ENCODE data around the gene CAGE1.

Gene CAGE1

GRCh38 chr6:7389451-7390225 lies at the start of gene CAGE1, which contains the start of gene RIOK1:
Gene CAGE1, minus strand, starts transcription at chr6:7389742. Its CDS starts 2,569 bp downstream, at chr6:7387173.
Gene RIOK1, plus strand, starts transcription at chr6:7389808. Its CDS starts 195 bp downstream, at chr6:7390003.
- peak; percentile 96 for DNase-seq (ENCODE audit: low spot score)

- peak; percentile 56 for DNase-seq (ENCODE audit: low spot score)
These were observed 49.7 kb upstream of the CAGE1 start for GRCh38 chr6:7439228-7439627.

DNA sequence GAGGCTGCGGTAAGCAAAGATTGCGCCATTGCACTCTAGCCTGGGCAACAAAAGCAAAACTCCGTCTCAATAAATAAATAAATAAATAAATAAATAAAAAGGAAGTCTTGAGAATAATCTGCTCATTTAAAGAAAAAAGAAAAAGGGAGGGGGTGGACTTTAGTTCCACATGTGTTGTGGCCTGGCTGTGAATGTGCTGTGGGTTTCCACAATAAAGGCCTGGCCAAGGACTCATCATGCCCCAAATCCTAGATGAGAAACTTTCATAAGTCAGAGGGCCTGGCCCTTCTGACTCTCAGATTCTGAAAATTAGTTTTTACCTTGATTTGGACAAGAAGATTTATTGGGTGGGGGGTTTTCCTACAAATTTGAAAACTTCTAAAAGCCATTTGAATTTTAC lies 48.5 kb upstream of the CAGE1 start:
- DNase-seq (ENCODE audit: low spot score), result no peak

- no peak for DNase-seq (ENCODE audit: low spot score)
These were observed 45.1 kb upstream of the CAGE1 start for GRCh38 chr6:7434672-7435071.

DNA sequence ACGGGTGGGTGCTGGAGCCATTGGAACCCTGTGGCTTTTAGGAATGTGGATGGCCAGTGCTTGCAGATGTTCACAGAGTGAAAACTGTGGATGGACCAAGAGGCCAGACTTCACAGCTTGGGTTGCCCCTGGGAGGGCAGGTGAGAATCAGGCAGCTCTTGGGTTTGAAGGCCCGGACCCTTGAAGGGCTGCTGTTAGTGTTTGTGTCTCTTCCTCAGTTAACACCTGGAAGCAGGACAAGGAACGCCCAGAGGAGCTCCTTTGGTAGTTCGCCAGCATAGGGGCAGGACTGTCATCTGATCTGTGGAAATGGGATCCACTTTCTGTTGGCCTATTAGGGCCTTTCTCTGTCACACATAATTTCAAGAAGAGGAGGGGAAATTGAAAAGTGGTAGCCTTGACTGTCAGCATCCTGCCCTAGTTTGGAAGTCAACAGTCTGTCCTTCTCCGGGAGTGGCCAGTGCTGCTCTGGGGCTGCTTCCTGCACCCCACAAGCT lies 43.6 kb upstream of the CAGE1 start:
- no peak for DNase-seq (ENCODE audit: low spot score)

DNA sequence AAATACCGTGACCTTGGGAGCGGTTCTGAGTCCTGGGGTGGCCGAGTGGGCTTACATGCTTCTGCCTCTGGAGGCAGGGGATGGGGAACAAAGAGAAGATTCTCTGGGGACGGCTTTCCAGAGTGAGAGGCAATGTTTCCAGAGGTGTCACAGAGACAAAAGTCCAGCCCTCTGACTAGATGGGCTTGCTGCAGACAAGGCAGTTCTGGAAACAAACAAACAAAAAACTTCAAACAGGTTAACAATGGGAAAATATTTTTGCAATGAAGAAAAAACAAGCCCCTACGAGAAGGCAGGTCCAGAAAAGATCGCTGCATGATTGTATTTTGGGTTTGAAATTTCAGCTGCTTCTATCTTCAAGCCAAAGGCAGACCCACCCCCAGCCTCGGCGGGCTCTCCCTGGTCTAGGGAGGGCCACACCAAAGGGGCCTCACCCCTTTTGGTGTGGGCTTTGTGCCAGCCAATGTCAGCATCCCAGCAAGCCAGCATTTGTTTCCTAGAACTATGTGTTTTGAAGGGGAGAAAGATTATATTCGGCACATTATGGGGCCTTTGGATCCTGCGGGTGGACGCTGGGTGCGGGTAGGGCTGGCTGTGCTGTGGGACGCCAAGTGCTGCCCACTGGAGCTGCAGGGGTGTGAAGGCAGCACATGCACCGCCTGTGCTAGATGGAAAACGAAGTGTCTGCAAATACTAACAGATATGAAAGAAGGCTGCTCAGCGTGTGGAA lies 43.0 kb upstream of the CAGE1 start:
- DNase-seq (ENCODE audit: low spot score), result no peak

DNA sequence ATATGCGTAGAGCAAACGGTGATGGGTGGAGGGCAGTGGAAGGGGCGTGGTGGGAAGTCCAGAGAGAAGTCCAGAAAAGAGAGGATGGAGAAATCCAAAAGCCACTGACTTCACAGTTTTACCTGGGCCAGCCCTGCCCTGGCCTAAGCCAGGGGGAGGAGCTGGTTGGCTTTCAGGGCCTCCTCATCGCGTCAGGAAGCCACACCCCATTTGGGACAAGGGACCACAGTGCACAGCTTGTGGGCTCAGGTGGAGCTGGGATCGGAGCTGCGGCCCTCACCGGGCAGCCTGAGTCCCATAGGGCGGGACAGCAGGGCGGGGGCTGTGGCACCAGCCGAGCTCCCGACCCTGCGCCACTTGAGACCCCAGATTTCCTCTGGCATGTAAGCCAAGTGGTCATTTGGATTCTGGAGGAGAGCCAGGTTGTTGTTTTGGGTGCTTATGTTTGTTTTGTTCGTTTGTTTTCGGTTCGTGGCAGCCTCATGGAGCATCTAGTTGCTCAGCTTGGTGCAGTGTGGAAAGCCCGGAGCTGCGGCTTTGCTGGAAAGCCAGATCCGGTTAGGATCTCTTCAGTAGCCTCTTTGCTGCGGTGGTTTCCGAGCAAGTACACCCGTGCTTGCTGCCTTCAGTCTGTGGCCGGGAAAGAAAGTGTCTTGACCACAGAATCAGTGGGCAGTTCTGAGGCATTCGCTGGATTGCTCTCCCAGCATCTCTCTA lies 42.3 kb upstream of the CAGE1 start:
- DNase-seq (ENCODE audit: low spot score), result no peak

DNA sequence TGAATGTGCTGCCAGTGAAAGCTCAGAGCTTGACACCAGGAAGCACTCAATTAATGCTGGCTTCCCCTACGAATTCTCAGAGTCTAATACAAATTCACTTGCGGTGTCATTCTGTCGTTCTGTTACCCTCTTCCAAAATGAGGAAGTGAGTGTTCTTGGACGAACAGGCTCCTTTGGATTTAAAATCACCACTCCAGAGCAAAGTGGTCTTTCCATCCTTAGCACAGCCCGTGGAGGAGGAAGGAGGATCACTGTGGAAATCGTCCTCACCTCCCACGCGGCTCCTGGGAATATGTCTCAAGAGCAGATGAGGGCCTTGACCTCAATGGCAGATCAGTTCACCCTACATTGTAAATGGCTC lies 41.8 kb upstream of the CAGE1 start:
- DNase-seq (ENCODE audit: low spot score), result no peak

DNA sequence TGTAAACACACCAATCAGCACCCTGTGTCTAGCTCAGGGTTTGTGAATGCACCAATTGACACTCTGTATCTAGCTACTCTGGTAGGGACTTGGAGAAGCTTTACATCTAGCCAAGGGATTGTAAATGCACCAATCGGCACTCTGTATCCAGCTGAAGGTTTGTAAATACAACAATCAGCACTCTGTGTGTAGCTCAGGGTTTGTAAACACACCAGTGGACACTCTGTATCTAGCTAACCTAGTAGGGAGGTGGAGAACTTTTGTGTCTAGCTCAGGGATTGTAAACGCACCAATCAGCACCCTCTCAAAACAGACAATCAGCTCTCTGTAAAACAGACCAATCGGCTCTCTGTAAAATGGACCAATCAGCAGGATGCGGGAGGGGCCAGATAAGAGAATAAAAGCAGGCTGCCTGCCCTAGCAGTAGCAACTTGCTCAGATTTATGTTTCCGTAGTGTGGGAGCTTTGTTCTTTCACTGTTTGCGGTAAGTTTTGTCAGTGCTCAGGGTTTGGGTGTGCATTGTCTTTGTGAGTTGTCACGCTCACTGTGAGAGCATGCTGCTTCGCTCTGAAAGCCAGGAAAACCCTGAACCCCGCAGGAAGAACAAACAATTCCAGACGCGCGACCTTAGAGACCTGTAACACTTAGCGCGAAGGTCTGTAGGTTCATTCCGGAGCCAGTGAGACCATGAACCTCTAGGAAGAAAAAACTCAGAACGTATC lies 37.1 kb upstream of the CAGE1 start:
- DNase-seq (ENCODE audit: low spot score), result peak; percentile 6

- no peak for DNase-seq (ENCODE audit: low spot score)
These were observed 36.3 kb upstream of the CAGE1 start for GRCh38 chr6:7425808-7426190.

DNA sequence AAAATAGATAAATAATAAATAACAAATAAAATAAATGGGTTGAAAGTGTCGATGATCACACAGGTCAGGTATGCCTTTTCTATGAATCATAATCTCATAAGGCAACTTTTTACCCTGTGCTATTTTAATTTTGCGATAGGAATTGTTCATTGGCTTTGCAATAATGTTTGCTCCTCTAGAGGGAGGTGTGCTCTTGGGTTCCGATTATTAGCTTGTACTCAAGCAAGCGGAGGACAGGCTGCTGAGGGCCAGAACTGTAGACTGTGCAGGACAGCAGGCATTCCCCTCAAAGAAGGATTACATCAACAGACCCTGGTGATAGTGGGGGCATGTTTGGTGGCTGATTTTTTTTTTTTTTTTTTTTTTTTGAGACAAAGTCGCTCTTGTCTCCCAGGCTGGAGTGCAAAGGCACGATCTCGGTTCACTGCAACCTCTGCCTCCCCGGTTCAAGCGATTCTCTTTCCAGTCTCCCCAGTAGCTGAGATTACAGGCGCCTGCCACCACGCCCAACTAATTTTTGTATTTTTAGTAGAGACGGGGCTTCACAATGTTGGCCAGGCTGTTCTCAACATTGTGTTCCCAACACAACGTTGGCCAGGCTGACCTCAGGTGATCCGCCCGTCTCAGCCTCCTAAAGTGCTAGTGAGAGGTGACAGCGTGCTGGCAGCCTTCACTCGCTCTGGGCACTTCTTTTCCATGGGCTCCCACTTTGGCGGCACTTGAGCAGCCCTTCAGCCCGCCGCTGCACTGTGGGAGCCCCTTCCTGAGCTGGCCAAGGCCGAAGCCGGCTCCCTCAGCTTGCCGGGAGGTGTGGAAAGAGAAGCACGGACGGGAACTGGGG lies 35.6 kb upstream of the CAGE1 start:
- peak; percentile 47 for DNase-seq (ENCODE audit: low spot score)

DNA sequence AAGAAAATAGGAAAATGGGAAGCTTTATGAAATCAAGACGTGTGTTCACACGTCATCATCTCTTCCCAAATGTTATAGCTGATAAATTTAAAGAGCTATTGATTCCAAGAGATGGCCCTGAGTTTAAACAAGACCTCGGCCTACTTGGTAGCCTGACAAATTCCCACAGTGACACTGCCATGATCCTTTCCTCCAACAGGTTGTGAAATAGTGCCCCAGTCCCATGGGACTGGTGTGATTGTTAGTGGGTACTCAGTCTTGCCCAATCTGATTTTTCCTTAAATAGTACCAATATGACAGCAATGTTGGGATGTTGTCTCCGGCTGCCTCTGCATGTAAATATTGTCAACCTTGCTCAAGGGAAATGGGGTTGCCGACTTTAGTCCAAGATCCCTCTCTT lies 34.5 kb upstream of the CAGE1 start:
- no peak for DNase-seq (ENCODE audit: low spot score)

- no peak for DNase-seq (ENCODE audit: low spot score)
These were observed 31.5 kb upstream of the CAGE1 start for GRCh38 chr6:7421066-7421465.

DNA sequence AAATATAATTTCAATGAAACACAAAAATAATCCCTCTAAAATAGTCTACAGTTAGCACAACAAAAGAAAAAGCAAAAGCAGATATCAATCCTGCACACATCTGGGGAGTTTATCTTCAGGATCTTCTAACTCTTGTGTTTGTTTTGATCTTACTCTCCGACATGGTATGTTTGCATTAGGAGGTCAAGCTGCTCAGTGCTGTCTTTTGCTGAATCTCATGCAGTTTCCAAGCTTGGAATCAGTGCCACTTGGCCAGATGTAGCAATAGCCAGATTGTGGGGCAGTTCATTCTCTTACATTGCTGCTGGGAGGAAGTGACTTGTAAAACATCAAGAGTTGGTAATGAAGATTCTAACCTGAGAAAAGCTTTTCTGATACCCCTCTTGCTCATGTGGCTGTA lies 29.5 kb upstream of the CAGE1 start:
- DNase-seq (ENCODE audit: low spot score), result no peak

DNA sequence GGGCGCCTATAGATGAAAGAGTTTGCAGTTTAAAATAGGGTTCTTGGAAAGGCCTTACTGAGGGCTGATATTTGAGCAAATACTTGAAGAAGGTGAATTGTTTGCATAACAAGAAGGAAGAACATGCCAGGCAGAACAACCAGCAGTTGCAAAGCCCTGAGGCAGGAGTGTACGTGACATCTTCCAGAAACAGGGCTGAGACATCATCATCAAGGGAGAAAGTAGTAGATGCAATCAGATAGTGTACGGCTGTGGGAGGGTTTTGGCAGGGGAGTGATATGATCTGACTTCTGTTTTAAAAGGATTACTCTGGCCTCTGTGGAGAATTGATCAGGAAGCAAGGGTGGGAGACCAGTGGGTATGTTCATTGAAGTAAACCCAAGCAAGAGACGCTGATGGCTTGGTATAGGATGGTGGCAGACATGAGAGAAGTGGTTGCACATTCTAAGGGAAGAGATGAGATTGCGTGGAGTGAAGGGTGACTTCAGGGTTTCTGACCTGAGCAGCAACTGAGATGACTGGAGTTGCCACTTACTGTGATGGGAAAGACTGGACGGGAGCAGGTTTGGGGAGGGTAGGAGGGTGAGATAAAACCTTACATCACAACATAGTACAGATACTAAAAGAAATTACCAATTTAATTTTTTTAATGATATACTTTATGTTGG lies 28.8 kb upstream of the CAGE1 start:
- DNase-seq (ENCODE audit: low spot score), result no peak

- DNase-seq (ENCODE audit: low spot score), result no peak
These were observed 28.1 kb upstream of the CAGE1 start for GRCh38 chr6:7417684-7418083.

- DNase-seq (ENCODE audit: low spot score), result no peak
These were observed 25.3 kb upstream of the CAGE1 start for GRCh38 chr6:7414811-7415210.

- DNase-seq (ENCODE audit: low spot score), result no peak
These were observed 23.7 kb upstream of the CAGE1 start for GRCh38 chr6:7413151-7413823.

DNA sequence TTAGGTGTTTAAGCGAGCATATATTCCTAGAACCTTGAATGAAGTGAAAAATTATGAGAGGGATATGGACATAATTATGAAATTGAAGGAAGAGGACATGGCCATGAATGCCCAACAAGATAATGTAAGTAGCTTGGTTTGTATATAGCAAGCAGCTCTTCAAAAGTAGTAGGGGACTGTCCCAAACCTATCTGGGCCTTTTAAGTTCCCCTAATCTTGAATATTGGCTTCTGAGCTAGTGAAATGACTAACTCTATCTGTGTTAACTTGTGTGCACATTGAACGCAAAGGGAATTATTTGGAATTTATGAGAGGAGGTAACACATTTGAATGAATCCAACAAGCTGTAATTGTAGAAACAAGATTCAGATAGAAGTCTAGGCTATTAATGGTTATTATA lies 21.8 kb upstream of the CAGE1 start:
- no peak for DNase-seq (ENCODE audit: low spot score)

DNA sequence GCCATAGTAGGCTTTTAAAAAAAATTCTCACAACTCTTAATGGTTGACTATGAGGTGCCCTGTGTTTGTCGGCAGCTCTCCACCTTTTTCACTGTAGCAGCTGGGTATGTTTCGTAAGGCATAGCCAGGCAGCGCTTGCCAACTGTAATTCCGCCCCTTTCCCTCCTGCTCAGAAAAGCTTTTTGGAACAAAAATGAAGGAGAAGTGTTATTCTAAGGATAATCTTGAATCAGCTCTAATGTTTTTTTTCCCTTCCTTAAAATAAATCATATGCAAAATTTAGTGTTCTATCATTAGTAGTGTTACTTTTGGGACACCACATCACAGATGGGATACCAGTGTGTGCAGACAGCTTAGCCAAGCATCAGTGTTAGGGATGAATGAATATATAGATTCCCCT lies 21.3 kb upstream of the CAGE1 start:
- DNase-seq (ENCODE audit: low spot score), result no peak
